CD4-positive, CD25-positive, alpha-beta regulatory T cell (primary cell): ENCODE measurements around the gene NCKIPSD. TPM values are rescaled to one million over a fixed set of nuclear protein-coding genes. Genes with fewer than 3 reads are reported as not detected.

Experiments used
- ATAC-seq, 2 donors: fragments of 150-1000 bp; cut with Tn5 transposase; one replicate each; pipeline ENCODE4 v1.10.0; 2021; ENCODE audit warnings: low read depth in 2 of 2, moderate number of reproducible peaks in 2 of 2, moderate library complexity in 1 of 2
- DNase-seq, 3 donors: peaks; one replicate each; pipeline versions ENCODE4 v3.0.0 to v3.0.0-alpha.2; 2012 to 2022; ENCODE audit warnings: mixed read lengths in 1 of 3
- H3K27ac ChIP-seq: one replicate; pipeline ENCODE4 v1.7.0; 2013; ENCODE audit warnings: mild to moderate bottlenecking, low read length; ENCODE audit not compliant: insufficient read depth, poor library complexity, severe bottlenecking
- H3K27me3 ChIP-seq: one replicate; pipeline ENCODE4 v1.7.0; 2013; ENCODE audit warnings: low read length; ENCODE audit not compliant: control insufficient read depth, insufficient read depth
- H3K36me3 ChIP-seq: one replicate; pipeline ENCODE4 v1.7.0; 2013; ENCODE audit warnings: mild to moderate bottlenecking, low read length, moderate library complexity; ENCODE audit not compliant: control insufficient read depth, insufficient read depth
- H3K4me1 ChIP-seq: 2 replicates; pipeline ENCODE4 v1.7.0; 2013; ENCODE audit warnings: mild to moderate bottlenecking, low read length; ENCODE audit not compliant: insufficient read depth, control insufficient read depth, poor library complexity, severe bottlenecking
- H3K4me3 ChIP-seq: one replicate; pipeline ENCODE4 v1.7.0; 2013; ENCODE audit warnings: low read depth, mild to moderate bottlenecking, low read length, moderate library complexity
- H3K9me3 ChIP-seq, 2 experiments: 1 replicate in 1 of 2; 2 replicates in 1 of 2; pipeline ENCODE4 v1.7.0; 2013; ENCODE audit warnings: low read length in 2 of 2, mild to moderate bottlenecking in 1 of 2, moderate library complexity in 1 of 2; ENCODE audit not compliant: control insufficient read depth in 2 of 2
- H3K27ac Mint-ChIP-seq, 3 donors: one replicate each; pipeline ENCODE4 v1.8.0; 2020 to 2022; ENCODE audit warnings: mild to moderate bottlenecking in 3 of 3, mixed read lengths in 3 of 3, moderate library complexity in 2 of 3
- H3K27me3 Mint-ChIP-seq: one replicate; pipeline ENCODE4 v1.8.0; 2022; ENCODE audit warnings: mild to moderate bottlenecking, mixed read lengths
- H3K36me3 Mint-ChIP-seq: one replicate; pipeline ENCODE4 v1.8.0; 2020; ENCODE audit warnings: mixed read lengths
- H3K4me1 Mint-ChIP-seq, 4 donors: one replicate each; pipeline ENCODE4 v1.8.0; 2020 to 2022; ENCODE audit warnings: mixed read lengths in 4 of 4, mild to moderate bottlenecking in 1 of 4
- H3K4me3 Mint-ChIP-seq, 4 donors: one replicate each; pipeline ENCODE4 v1.8.0; 2020 to 2022; ENCODE audit warnings: mild to moderate bottlenecking in 4 of 4, mixed read lengths in 4 of 4, moderate library complexity in 3 of 4
- H3K9me3 Mint-ChIP-seq, 7 donors: one replicate each; pipeline ENCODE4 v1.8.0; 2020 to 2022; ENCODE audit warnings: mixed read lengths in 7 of 7, mild to moderate bottlenecking in 3 of 7, moderate library complexity in 2 of 7
- polyA plus RNA-seq, 4 donors: library from polyadenylated mRNA; unstranded; fragments of 300-500 nt; fragmentation: Illumina TruSeq; gene quantifications; one replicate each; pipeline ENCODE4 v1.2.3, GENCODE V29; 2021
- total RNA-seq: library from RNA; stranded (reverse); gene quantifications from one replicate; pipeline ENCODE4 v1.2.3, GENCODE V29; 2022

Gene NCKIPSD
- total and polyA plus RNA-seq, 5 donors from 2014 or later = 6.4 to 19.2 (median 10.9) TPM

DNA sequence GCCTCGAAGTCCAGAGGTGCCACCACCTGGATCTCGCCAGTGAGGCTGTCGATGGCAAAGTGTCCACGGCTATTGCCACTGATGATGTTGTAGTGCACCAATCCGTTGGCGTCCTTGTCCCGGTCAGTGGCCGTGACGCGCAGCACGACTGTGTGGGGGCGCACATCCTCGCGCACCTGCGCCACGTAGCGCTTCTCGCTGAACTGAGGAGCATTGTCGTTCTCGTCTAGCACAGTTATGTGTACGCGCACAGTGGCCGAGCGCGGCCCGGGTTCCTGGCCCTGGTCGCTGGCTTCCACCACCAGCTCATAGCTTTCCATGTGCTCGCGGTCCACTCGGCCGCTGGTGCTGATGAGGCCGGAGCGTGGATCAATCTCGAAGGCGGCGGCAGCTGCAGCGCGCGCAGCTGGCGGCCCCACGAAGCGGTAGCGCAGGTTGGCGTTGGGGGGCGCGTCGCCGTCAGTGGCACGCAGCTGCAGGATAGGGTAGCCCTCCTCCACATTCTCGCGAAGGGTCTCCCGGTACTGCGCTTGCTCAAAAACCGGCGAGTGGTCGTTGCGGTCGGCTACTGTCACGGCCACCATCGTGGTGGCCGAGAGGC, 24.8 kb downstream of the NCKIPSD start:
- no peak overlapping the region for H3K27ac Mint-ChIP-seq

DNA sequence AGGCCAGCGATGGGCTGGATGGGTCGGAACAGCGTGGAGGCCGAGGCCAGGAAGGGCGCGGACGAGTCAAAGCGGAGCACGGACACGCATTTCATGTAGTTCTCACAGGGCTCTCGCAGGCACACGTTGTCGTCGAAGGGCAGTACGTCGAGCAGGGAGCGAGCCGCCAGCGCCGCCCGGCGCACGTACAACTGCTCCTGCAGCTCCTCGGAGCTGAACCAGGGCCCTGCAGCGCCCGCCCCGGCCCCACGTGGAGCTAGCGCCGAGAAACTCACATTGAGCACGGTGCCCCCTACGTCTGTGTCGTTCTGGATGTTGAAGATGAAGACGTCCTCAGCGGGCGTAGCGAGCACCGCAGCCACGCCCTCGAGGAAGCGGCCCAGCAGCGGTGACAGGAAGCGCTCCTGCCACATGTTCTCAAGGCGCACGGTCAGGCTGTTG, 28.9 kb downstream of the NCKIPSD start:
- Mint-ChIP-seq H3K4me1 (peaks cover 0 to 28% (median 6%) of the 10 kb centered on the region in 4 donors), H3K27ac (peak overlapping the region in 1 of 3 donors; percentile 80), H3K9me3 (peaks cover 0 to 2% (median 0%) of the 10 kb centered on the region in 7 donors), H3K27me3 (peaks cover 4% of the 10 kb centered on the region), H3K36me3 (no peaks in the 10 kb centered on the region), H3K4me3 (peak overlapping the region; percentile 75 to 88 (median 85))
- H3K9me3 ChIP-seq = no peaks in the 10 kb centered on the region
- ATAC-seq (no peak), DNase-seq (peak; percentile 31 to 41 (median 37))
- no peak overlapping the region for H3K4me3 ChIP-seq
- peaks cover 33% of the 10 kb centered on the region for H3K4me1 ChIP-seq
- no peaks in the 10 kb centered on the region for H3K36me3 ChIP-seq
- H3K27me3 ChIP-seq = no peaks in the 10 kb centered on the region
- peak overlapping the region; percentile 83 for H3K27ac ChIP-seq

More for the DNA sequence above, 24.8 kb downstream of the NCKIPSD start:
- Mint-ChIP-seq H3K27me3 (peaks cover 16% of the 10 kb centered on the region), H3K4me1 (peaks cover 0 to 35% (median 12%) of the 10 kb centered on the region in 4 donors), H3K4me3 (peak overlapping the region in 3 of 4 donors; percentile 4 to 89 (median 39)), H3K36me3 (no peaks in the 10 kb centered on the region), H3K9me3 (peaks cover 0 to 3% (median 0%) of the 10 kb centered on the region in 7 donors)
- Histone ChIP-seq H3K4me1 (peaks cover 47% of the 10 kb centered on the region), H3K4me3 (no peak overlapping the region), H3K27me3 (no peaks in the 10 kb centered on the region), H3K36me3 (no peaks in the 10 kb centered on the region), H3K9me3 (no peaks in the 10 kb centered on the region), H3K27ac (no peak overlapping the region)
- DNase-seq = no peak
- no peak for ATAC-seq

DNA sequence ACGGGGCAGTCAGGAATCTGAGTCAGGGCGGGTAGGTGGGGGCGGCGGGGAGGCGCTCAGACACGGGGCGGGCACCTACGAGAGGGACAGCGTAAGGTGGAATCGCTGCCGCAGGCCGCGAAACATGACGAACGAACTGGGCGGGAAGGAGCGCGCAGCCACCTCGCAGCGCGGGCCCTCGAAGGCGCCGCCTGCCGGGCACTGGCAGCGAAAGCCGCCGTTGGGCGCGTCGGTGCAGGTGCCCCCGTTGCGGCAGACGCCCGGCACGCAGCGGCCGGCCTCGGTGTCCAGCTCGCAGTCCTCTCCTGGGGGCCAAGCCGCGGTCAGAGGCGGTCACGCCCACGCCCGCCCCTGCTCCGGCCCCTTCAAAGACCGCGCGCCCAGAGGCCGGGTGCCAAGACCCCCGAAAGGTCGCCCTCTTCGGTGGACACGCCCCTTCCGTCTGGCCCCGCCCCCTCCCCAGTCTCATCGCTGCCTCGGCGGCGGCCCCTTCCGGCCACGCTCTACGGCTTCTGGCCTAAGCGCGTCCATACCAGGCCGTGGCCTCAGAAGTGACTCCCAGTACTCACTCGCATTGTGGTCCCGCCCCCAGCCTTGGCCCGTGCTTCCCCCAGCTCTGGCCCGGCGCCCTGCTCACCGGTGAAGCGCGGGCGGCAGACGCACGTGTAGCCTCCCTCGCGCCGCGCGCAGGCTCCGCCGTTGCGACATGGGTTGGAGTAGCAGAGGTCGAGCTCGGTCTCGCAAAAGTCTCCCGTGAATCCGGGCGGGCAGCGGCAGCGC, 29.5 kb downstream of the NCKIPSD start:
- no peaks in the 10 kb centered on the region for H3K27me3 ChIP-seq
- Mint-ChIP-seq H3K9me3 (peaks cover 0 to 2% (median 0%) of the 10 kb centered on the region in 7 donors), H3K27me3 (peaks cover 4% of the 10 kb centered on the region), H3K36me3 (no peaks in the 10 kb centered on the region), H3K4me1 (peaks cover 0 to 22% (median 6%) of the 10 kb centered on the region in 4 donors), H3K4me3 (peak overlapping the region; percentile 81 to 88 (median 86)), H3K27ac (peak overlapping the region; percentile 38 to 88 (median 80))
- H3K36me3 ChIP-seq = no peaks in the 10 kb centered on the region
- H3K9me3 ChIP-seq = no peaks in the 10 kb centered on the region
- H3K4me3 ChIP-seq = no peak overlapping the region
- peak; percentile 80 to 81 for ATAC-seq
- H3K4me1 ChIP-seq = peaks cover 26% of the 10 kb centered on the region
- peak; percentile 77 to 89 (median 88) for DNase-seq
- peak overlapping the region; percentile 83 for H3K27ac ChIP-seq

DNA sequence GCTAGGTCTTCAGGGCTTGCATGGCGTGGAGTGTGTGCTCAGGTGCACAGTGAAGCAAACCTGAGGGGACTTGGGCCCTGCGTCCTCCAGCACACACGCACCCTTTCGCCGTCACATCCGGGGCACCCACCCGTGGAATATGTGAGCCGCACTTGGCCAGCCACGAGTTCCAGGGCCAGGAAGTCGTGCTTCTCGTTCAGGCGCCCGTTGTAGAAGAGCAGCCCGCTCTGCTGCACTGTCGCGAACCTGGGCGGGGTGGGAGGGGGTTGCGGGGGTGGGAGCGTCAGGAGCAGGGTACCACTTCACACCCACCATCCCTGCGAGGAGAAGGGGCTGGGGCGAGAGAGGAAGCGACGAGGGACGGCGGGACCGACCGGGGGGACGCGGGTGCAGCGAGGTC, 30.1 kb downstream of the NCKIPSD start:
- Mint-ChIP-seq H3K4me1 (peaks cover 0 to 22% (median 6%) of the 10 kb centered on the region in 4 donors), H3K27ac (peak overlapping the region; percentile 81 to 89 (median 88)), H3K9me3 (peaks cover 0 to 2% (median 0%) of the 10 kb centered on the region in 7 donors), H3K36me3 (no peaks in the 10 kb centered on the region), H3K4me3 (peak overlapping the region; percentile 81 to 87 (median 86)), H3K27me3 (peaks cover 4% of the 10 kb centered on the region)
- Histone ChIP-seq H3K27ac (peak overlapping the region; percentile 83), H3K4me1 (peaks cover 22% of the 10 kb centered on the region), H3K27me3 (no peaks in the 10 kb centered on the region), H3K9me3 (no peaks in the 10 kb centered on the region), H3K36me3 (no peaks in the 10 kb centered on the region), H3K4me3 (peak overlapping the region; percentile 53)
- ATAC-seq = peak; percentile 36 to 44
- peak; percentile 41 to 78 (median 59) for DNase-seq

DNA sequence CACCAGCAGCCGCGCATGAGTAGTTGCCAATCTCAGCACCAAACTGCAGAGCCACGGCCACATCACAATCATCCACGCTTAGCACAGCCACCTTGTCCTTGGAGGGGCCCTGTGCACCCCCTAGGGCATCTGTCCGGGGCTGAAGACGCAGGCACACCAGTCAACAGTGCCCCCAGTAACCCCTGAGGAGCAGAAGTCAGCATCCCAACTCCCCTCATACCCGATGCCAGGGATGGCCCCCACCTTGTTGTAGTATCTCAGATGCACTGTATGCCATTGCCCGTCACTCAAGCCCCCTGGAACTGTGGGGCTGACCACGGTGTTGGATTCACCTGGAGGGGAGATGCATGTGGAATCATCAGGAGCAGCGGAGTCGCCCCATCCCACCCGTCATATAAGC, 30.7 kb downstream of the NCKIPSD start:
- H3K9me3 ChIP-seq = no peaks in the 10 kb centered on the region
- H3K27ac ChIP-seq = peak overlapping the region; percentile 83
- no peaks in the 10 kb centered on the region for H3K36me3 Mint-ChIP-seq
- H3K4me3 ChIP-seq = peak overlapping the region; percentile 53
- DNase-seq (no peak), ATAC-seq (no peak)
- H3K9me3 Mint-ChIP-seq = peaks cover 0 to 2% (median 0%) of the 10 kb centered on the region in 7 donors
- peak overlapping the region; percentile 81 to 87 (median 86) for H3K4me3 Mint-ChIP-seq
- no peaks in the 10 kb centered on the region for H3K27me3 ChIP-seq
- H3K36me3 ChIP-seq = no peaks in the 10 kb centered on the region
- peaks cover 4% of the 10 kb centered on the region for H3K27me3 Mint-ChIP-seq
- H3K4me1 Mint-ChIP-seq = peaks cover 0 to 22% (median 6%) of the 10 kb centered on the region in 4 donors
- H3K27ac Mint-ChIP-seq = peak overlapping the region; percentile 81 to 89 (median 88)
- peaks cover 22% of the 10 kb centered on the region for H3K4me1 ChIP-seq

DNA sequence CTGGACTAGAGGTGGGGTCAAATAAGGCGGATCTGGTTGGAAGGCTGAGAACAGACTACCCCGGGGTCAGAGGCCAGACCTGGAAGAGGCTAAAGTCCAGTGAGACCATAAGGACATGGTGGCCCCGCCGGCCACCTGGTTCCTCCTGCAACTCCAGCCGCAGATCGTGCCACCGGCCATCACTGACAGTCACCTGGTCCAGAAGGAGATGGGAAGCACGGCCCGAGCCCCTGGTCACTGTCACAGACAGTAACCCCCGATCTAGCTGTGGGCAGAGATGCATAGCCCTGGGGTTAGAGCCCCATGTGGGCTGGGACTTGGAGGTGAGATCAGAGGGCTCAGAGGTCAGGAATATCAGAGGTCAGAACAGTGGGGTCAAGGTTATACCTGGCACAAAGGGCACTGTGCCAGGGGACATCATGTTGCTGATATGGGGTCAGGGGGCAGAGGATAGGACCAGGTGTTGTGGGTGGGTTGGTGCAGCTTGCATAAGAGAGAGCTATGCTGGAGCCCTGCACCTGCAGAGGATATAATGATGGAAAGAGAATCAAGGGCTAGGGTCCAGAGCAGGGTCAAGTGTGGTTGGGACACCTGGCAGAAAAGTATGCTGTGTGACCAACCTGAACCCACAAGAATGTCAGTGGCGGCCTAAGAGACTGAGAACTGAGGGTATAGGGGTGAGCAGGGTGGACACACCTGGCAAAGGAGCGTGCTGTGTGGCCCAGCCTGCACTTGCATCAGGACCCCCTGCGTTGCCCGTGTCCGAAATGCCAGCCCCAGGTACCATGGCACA, 32.6 kb downstream of the NCKIPSD start:
- peaks cover 0 to 2% (median 0%) of the 10 kb centered on the region in 7 donors for H3K9me3 Mint-ChIP-seq
- DNase-seq (no peak), ATAC-seq (no peak)
- H3K36me3 Mint-ChIP-seq = no peaks in the 10 kb centered on the region
- Histone ChIP-seq H3K9me3 (no peaks in the 10 kb centered on the region), H3K36me3 (peaks cover 2% of the 10 kb centered on the region), H3K4me1 (peaks cover 22% of the 10 kb centered on the region), H3K4me3 (no peak overlapping the region), H3K27ac (no peak overlapping the region), H3K27me3 (no peaks in the 10 kb centered on the region)
- peaks cover 0 to 20% (median 6%) of the 10 kb centered on the region in 4 donors for H3K4me1 Mint-ChIP-seq
- no peaks in the 10 kb centered on the region for H3K27me3 Mint-ChIP-seq
- peak overlapping the region in 2 of 3 donors; percentile 22 to 71 for H3K27ac Mint-ChIP-seq
- H3K4me3 Mint-ChIP-seq = peak overlapping the region in 3 of 4 donors; percentile 22 to 87 (median 48)

DNA sequence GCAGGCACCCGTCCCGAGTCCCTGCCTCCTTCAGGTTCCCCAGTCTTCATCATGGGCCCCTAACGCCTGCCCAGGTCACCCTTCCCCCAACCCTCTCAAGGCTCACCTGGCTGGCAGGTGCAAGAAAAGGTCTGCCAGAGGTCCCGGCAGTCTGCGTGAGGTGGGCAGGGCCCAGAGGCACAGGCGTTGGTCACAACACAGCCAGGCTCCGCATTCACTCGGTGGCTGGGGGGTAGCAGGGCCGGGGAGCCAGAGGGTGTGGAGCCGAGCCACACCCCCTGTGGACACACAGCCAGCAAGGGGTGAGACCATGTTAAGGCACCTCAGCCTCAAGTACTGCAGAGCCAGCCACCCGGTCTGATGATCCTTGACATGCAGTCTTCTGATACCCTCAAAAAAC, 33.9 kb downstream of the NCKIPSD start:
- no peak for ATAC-seq
- H3K9me3 ChIP-seq = no peaks in the 10 kb centered on the region
- no peak overlapping the region for H3K27ac ChIP-seq

More for the DNA sequence above, 33.9 kb downstream of the NCKIPSD start:
- Mint-ChIP-seq H3K27me3 (no peaks in the 10 kb centered on the region), H3K27ac (no peak overlapping the region), H3K4me3 (no peak overlapping the region), H3K4me1 (peaks cover 0 to 11% (median 4%) of the 10 kb centered on the region in 4 donors), H3K9me3 (peaks cover 0 to 2% (median 0%) of the 10 kb centered on the region in 7 donors), H3K36me3 (no peaks in the 10 kb centered on the region)
- H3K36me3 ChIP-seq = peaks cover 2% of the 10 kb centered on the region
- DNase-seq = no peak
- H3K4me1 ChIP-seq = peaks cover 17% of the 10 kb centered on the region
- H3K4me3 ChIP-seq = no peak overlapping the region
- no peaks in the 10 kb centered on the region for H3K27me3 ChIP-seq
